Measurements from ENCODE around the gene CACNA2D3.

DNA sequence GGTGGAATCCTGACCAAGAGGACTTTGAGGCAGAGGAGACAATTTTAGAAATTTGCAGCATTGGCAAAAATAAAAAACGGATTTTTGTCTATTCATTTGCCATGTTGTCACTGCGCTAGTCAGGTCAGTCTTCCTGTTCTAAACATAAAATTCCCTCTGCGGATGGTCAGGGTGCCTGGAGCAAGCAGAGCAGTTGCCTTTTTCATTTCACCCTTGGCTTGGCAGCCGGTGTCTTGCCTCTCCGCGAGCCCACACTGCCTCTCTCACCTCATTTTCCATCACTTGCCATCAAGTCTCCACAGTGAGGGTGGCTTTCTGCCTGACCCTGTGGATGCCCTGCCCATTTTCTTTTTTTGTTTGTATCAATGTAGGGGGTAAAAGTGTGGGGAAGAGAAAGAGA, 409.4 kb downstream of the CACNA2D3 start:
- TF ChIP-seq CTCF (IDR thresholded peaks at IDR 0.05; ENCODE audit: poor library complexity) (no peak), EZH2phosphoT487 (IDR thresholded peaks at IDR 0.05; ENCODE audit: low read depth, severe bottlenecking, unreplicated experiment) (no peak), EZH2 (IDR thresholded peaks at IDR 0.05; ENCODE audit: borderline replicate concordance) (no peak)

Measured in hepatocyte (in vitro differentiated cells).